ENCODE data around the gene PRKAR2B. TPM values are rescaled to one million over a fixed set of nuclear protein-coding genes. Genes with fewer than 3 reads are reported as not detected.

Gene PRKAR2B
- polyA plus RNA-seq, 6 donors from 2014 or later = 1.1 to 4.9 (median 2.7) TPM; not detected in 1

- no peak for ATAC-seq (ENCODE audit: low read depth in 2 of 2)
- Mint-ChIP-seq H3K36me3 (peaks cover 8 to 21% of the 10 kb centered on the region in 2 donors), H3K4me3 (no peak overlapping the region)
Measured at GRCh38 chr7:107194052-107194451, 149.5 kb downstream of the PRKAR2B start.

GRCh38 chr7:107196834-107197610 is 152.5 kb downstream of the PRKAR2B start:
- Mint-ChIP-seq H3K4me1 (no peaks in the 10 kb centered on the region), H3K36me3 (peaks cover 23 to 25% of the 10 kb centered on the region in 2 donors), H3K4me3 (no peak overlapping the region), H3K27me3 (no peaks in the 10 kb centered on the region), H3K27ac (peak overlapping the region in 3 of 6 donors; percentile 8 to 29 (median 12)), H3K9me3 (no peaks in the 10 kb centered on the region)
- DNase-seq (no peak), ATAC-seq (ENCODE audit: low read depth in 2 of 2) (no peak)

More at GRCh38 chr7:107194052-107194451, 149.5 kb downstream of the PRKAR2B start:
- no peak for DNase-seq
- no peaks in the 10 kb centered on the region for H3K27me3 Mint-ChIP-seq
- H3K27ac Mint-ChIP-seq = peak overlapping the region in 2 of 6 donors; percentile 19 to 43
- H3K4me1 Mint-ChIP-seq = peaks cover 0 to 7% (median 4%) of the 10 kb centered on the region in 3 donors
- H3K9me3 Mint-ChIP-seq = no peaks in the 10 kb centered on the region

GRCh38 chr7:107201795-107202450 is 157.4 kb downstream of the PRKAR2B start:
- Mint-ChIP-seq H3K36me3 (peaks cover 36 to 38% of the 10 kb centered on the region in 2 donors), H3K27me3 (no peaks in the 10 kb centered on the region), H3K4me3 (no peak overlapping the region), H3K27ac (peak overlapping the region in 1 of 6 donors; percentile 39), H3K9me3 (no peaks in the 10 kb centered on the region), H3K4me1 (peaks cover 0 to 3% (median 0%) of the 10 kb centered on the region in 3 donors)
- DNase-seq = no peak
- peak; percentile 58 to 63 for ATAC-seq (ENCODE audit: low read depth in 2 of 2)

- ATAC-seq (ENCODE audit: low read depth in 2 of 2) = no peak
- peak overlapping the region in 1 of 6 donors; percentile 64 for H3K27ac Mint-ChIP-seq
- peaks cover 35 to 37% of the 10 kb centered on the region in 2 donors for H3K36me3 Mint-ChIP-seq
- no peaks in the 10 kb centered on the region for H3K27me3 Mint-ChIP-seq
- no peak for DNase-seq
- peak overlapping the region in 1 of 8 donors; percentile 61 for H3K4me3 Mint-ChIP-seq
- peaks cover 0 to 3% (median 0%) of the 10 kb centered on the region in 3 donors for H3K4me1 Mint-ChIP-seq
- H3K9me3 Mint-ChIP-seq = no peaks in the 10 kb centered on the region
Measured at GRCh38 chr7:107203607-107204006, 159.1 kb downstream of the PRKAR2B start.

GRCh38 chr7:107206136-107206535 is 161.6 kb downstream of the PRKAR2B start:
- Mint-ChIP-seq H3K4me3 (no peak overlapping the region), H3K4me1 (peaks cover 0 to 8% (median 0%) of the 10 kb centered on the region in 3 donors), H3K27me3 (no peaks in the 10 kb centered on the region), H3K27ac (peak overlapping the region in 1 of 6 donors; percentile 54), H3K9me3 (no peaks in the 10 kb centered on the region), H3K36me3 (peaks cover 25 to 42% of the 10 kb centered on the region in 2 donors)
- no peak for DNase-seq
- no peak for ATAC-seq (ENCODE audit: low read depth in 2 of 2)

GRCh38 chr7:107206706-107207105 is 162.2 kb downstream of the PRKAR2B start:
- Mint-ChIP-seq H3K36me3 (peaks cover 25 to 42% of the 10 kb centered on the region in 2 donors), H3K27me3 (no peaks in the 10 kb centered on the region), H3K4me1 (peaks cover 0 to 8% (median 0%) of the 10 kb centered on the region in 3 donors), H3K4me3 (no peak overlapping the region), H3K9me3 (no peaks in the 10 kb centered on the region), H3K27ac (no peak overlapping the region)
- ATAC-seq (ENCODE audit: low read depth in 2 of 2) (no peak), DNase-seq (no peak)

GRCh38 chr7:107207459-107207858 is 163.0 kb downstream of the PRKAR2B start:
- Mint-ChIP-seq H3K27ac (peak overlapping the region in 3 of 6 donors; percentile 4 to 72 (median 69)), H3K4me1 (peaks cover 0 to 8% (median 1%) of the 10 kb centered on the region in 3 donors), H3K4me3 (no peak overlapping the region), H3K27me3 (no peaks in the 10 kb centered on the region), H3K9me3 (no peaks in the 10 kb centered on the region), H3K36me3 (peaks cover 20 to 42% of the 10 kb centered on the region in 2 donors)
- no peak for ATAC-seq (ENCODE audit: low read depth in 2 of 2)
- DNase-seq = no peak

- Mint-ChIP-seq H3K4me3 (no peak overlapping the region), H3K27ac (peak overlapping the region in 2 of 6 donors; percentile 3 to 79), H3K36me3 (peaks cover 19 to 42% of the 10 kb centered on the region in 2 donors), H3K27me3 (no peaks in the 10 kb centered on the region), H3K4me1 (peaks cover 0 to 8% (median 5%) of the 10 kb centered on the region in 3 donors), H3K9me3 (peaks cover 0 to 1% (median 0%) of the 10 kb centered on the region in 7 donors)
- DNase-seq (no peak), ATAC-seq (ENCODE audit: low read depth in 2 of 2) (no peak)
Measured at GRCh38 chr7:107208024-107208521, 163.6 kb downstream of the PRKAR2B start.

- peak overlapping the region in 4 of 6 donors; percentile 3 to 79 (median 26) for H3K27ac Mint-ChIP-seq
- H3K4me3 Mint-ChIP-seq = no peak overlapping the region
- DNase-seq = no peak
- H3K9me3 Mint-ChIP-seq = peaks cover 0 to 5% (median 2%) of the 10 kb centered on the region in 7 donors
- no peaks in the 10 kb centered on the region for H3K27me3 Mint-ChIP-seq
- no peak for ATAC-seq (ENCODE audit: low read depth in 2 of 2)
- peaks cover 19 to 45% of the 10 kb centered on the region in 2 donors for H3K36me3 Mint-ChIP-seq
- peaks cover 0 to 8% (median 5%) of the 10 kb centered on the region in 3 donors for H3K4me1 Mint-ChIP-seq
Measured at GRCh38 chr7:107208563-107208962, 164.1 kb downstream of the PRKAR2B start.

GRCh38 chr7:107209565-107209964 is 165.1 kb downstream of the PRKAR2B start:
- Mint-ChIP-seq H3K4me3 (no peak overlapping the region), H3K4me1 (peaks cover 0 to 8% (median 5%) of the 10 kb centered on the region in 3 donors), H3K27ac (peak overlapping the region in 3 of 6 donors; percentile 3 to 83 (median 66)), H3K27me3 (no peaks in the 10 kb centered on the region), H3K36me3 (peaks cover 12 to 50% of the 10 kb centered on the region in 2 donors), H3K9me3 (peaks cover 0 to 11% (median 9%) of the 10 kb centered on the region in 7 donors)
- DNase-seq (no peak), ATAC-seq (ENCODE audit: low read depth in 2 of 2) (no peak)

GRCh38 chr7:107210400-107210799 is 165.9 kb downstream of the PRKAR2B start:
- Mint-ChIP-seq H3K9me3 (peaks cover 2 to 15% (median 12%) of the 10 kb centered on the region in 7 donors), H3K27ac (peak overlapping the region in 1 of 6 donors; percentile 33), H3K4me1 (peaks cover 0 to 8% (median 5%) of the 10 kb centered on the region in 3 donors), H3K36me3 (peaks cover 11 to 49% of the 10 kb centered on the region in 2 donors), H3K27me3 (no peaks in the 10 kb centered on the region), H3K4me3 (no peak overlapping the region)
- DNase-seq (no peak), ATAC-seq (ENCODE audit: low read depth in 2 of 2) (no peak)
